Activated gamma-delta T cell (primary cell): ENCODE data around the gene CHMP2A.
"Not testable (repeated sequence)": the region's sequence is repeated elsewhere in the genome, so short reads cannot be mapped to it uniquely, and the experiment has no call there.

Experiments
- DNase-seq: peaks from one replicate; lab custom pipeline; 2025; lab: John Stamatoyannopoulos, UW

The CHMP2A gene

GRCh38 chr19:58511353-58512208, 43.3 kb downstream of the CHMP2A start, which contains the start of gene SLC27A5:
Gene SLC27A5 (minus strand): TSS chr19:58511992. CDS start chr19:58511955, 37 bp downstream.
- no peak for DNase-seq

GRCh38 chr19:58510084-58510862, 44.6 kb downstream of the CHMP2A start:
- DNase-seq: no peak

- no peak for DNase-seq
Observed at GRCh38 chr19:58509731-58510083, 45.2 kb downstream of the CHMP2A start.

- DNase-seq: not testable (repeated sequence)
Observed at GRCh38 chr19:58507602-58508223, 47.2 kb downstream of the CHMP2A start.
